Stimulated activated CD8-positive, alpha-beta memory T cell treated with anti-CD3 and anti-CD28 coated beads, Interleukin-12 subunit alpha, Interleukin-12 subunit beta, amount 100 ng/mL, for 24 hours (primary cell): Measurements from ENCODE around the gene NAB1.

Experiments
- DNase-seq: peaks from one replicate; pipeline ENCODE4 v3.0.0-alpha.2; 2020; ENCODE audit errors: extremely low read depth

The NAB1 gene

DNA sequence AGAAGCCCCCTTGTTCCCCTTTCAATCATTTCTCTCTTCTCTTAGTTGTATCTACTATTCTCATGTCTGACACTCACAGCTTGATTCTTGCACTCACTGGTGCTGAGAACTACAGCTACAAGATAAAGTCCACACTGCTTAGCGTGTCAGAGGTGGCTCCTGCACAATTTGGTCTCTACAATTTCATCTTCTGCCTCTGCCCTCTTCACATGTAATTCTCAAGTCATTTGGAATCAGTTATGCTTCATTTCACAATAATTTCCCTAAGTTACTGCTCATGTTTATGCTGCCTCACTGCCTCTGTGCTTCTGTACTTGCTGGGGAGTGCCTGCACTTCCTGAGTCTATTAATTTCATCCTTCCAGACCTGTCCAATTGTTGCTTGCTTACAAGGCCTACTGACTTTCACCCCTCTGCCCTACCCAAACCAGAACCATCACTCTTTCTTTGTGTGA lies 11.6 kb upstream of the NAB1 start:
- DNase-seq = no peak

DNA sequence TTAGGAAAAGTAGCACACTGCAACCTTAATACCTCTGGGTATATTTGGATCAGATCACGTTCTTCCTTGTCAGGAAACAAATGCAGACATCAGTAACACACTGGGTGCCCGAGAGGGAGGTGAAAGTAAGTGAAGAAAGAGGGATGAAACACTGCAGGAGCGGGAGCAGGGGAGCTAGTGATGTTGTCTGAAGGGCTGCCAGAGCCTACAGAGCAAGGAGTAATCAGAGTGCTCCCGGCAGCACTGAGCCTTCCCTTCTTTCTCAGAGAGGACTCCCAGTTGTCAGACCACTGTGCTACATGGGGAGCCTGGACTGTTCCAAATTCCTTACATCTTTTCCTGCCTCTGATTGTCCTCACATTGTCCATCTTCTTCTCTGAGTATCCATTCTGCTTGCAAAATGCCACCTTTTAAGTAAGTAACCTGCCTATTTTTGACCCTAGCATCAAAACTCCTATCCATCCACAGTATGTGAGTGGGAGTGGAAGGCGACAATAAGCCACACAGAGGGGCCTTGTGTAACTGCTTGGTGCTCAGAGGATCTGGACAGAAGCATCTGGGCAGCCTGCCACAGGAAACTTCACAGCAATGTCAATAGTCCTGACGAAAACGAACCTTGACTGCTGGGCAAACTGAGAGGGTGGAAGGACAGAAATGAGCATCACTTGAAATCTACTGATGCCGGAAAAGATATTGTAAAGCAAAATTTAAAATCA lies 10.8 kb upstream of the NAB1 start:
- no peak for DNase-seq

DNA sequence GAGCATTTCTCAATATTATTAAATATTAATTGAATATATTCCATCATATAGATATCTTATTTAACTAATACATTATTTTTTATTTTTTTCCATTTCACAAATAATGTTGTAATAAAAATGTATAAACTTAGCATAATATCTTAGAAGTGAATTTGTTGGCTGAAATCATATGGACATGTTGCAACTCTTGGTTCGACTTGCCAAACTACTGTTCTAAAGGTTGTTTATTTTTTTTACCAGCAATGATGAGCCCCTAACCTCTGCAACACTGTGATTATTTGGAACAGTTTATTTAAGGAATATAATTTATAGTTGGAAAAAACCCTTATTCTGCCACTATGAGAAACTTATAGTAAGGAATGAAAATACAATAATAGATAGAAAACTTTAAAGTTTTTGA lies 8.8 kb upstream of the NAB1 start:
- DNase-seq = no peak

DNA sequence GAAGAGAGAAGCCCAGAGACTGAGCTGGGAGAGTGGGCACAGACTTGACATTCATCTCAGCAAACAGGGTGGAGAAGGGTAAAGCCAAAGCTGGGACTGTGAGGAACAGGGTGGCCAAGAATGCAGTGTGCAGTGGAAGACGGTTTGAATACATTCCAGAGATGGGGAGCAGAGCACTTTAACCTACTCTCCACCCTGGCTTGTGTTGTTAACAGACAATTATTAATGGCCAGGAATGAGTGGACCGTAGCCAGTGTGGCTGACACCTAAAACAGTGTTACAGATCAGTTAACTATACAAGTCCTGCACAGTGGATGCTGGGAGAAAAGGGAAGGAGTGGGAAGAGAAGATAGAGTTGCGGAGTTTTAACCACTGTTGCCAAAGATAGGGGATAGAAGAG lies 7.4 kb upstream of the NAB1 start:
- DNase-seq = no peak

DNA sequence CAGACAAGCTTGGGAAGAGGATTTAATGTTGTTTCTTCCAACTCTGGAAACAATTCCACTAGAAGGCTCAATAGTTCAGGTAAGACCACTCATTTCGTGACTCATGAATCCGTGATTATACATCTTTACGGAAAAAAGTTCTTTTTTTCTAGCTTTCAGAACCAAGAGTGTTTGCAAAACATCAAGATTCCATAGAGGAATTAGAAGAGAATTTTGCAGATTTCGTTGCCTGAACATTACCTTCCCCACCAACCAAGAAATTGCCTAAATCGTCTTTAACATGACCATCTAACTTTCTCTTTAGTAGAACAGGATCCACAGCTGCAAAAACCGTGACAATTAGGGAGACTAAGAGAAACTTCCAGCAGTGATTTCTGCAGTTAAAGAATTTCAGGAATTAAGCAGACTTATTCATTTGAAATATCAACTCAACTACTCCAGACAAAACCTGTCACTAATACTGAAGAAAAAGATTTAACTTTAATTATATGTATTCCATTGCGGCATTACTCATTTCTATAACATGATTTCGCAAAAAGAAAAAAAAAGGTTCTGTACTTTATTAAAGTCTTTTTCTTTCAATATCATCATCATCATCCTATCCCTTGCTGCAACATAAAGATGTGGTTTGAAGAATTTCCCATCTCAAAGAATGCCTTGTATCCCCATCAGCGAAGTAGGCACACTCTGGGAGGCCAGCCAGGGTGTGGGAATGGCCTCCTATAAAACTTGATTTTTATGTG lies 1.9 kb upstream of the NAB1 start:
- DNase-seq = no peak

DNA sequence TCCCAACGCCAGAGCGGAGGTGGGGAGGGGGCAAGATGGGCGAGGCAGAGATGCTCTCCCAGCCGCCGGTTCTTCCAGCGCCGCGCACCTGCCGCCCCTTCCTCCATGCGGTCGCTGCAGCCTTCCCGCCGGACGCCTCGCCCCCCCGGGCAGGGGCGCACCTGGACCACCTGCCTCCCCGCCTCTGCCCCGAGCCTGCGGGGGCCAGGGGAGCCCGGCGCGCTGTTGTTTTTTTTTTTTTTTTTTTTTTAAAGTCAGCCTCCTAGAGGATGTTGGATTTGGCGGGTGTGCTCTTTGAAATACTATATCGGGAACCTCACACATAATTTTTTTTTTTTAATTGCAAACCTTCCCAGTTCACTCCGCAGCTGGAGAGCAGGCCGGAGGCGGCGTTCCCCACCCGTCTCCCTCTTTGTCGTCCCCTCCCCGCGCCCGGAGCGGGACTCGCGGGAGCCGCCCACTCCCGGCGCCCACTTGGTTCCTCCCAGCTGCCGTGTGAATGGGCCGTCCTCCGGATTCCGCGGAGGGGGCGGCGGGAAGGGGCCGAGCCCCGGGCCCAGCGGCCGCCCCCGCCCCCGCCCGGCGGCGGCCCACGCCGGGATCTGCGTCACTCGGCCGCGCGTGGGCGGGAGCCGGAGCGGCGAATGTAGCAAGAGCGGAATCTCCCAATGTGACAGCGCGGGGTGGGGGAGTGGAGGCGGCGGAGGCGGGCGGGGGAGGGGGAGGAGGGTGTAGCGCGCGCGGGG lies 421 bp upstream of the NAB1 start:
- peak; percentile 68 for DNase-seq

DNA sequence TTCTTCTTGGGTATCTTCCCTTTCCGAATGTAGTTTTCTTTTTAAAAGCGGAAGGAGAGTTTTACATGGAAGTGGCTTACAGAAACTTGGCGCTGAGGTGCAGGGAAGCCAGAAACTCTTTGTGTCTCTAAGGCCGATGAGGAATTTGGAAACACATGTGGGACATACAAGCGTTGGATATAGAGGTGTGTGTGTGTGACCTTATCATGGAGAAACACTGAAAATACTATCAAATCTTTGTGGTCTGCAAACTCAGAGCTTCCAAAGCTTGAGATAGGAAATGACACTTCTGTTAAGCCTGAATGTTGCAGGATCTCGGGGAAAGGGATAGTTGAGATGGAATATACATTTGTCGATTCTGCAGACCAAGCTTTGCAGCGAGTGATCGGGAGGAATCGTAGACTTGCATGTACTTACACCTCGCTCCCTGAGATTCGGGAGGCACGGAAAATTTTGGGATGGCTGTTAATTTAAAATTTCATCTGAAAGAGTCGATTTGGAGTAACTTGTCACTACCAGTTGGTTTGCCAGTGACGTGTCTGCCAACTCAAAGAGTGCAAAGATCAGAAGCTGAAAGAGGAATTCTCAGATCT lies 1.0 kb downstream of the NAB1 start:
- DNase-seq = no peak

DNA sequence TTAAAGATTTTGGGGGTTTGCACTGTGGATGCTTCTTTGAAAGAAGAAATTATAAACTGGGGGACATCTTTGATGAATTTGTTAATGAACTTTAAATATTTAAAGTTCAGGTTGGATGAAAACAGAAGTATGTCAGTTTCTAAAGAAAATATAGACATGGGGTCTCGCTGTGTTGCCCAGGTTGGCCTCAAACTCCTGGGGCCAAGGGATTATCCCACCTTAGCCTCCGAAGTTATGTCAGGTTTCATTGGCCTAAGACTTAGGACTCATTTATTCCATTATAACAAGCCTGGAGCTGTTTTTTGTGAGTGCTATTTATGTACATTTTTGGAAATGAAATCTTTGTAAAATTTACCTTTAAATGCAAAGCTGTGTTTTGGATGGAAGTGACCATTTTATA lies 2.5 kb downstream of the NAB1 start:
- DNase-seq = no peak

DNA sequence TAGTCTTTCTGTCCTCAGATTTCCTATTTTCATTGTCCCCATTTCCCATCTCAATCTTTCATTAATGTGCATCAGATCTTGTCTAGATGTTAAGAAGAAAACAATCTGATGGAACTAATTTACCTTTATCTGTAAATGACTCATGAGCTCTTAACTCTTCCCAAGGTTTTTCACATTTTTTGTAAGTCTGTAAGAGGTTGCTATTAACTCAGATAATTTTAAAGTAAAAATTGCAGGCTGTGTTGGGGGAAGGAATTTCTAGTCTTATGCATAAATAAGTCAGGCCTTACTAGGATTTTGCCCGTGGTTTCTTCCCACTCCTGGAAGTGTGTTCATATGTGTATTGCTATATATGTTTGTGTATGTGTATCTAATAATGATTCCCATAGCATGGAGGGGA lies 4.3 kb downstream of the NAB1 start:
- no peak for DNase-seq

DNA sequence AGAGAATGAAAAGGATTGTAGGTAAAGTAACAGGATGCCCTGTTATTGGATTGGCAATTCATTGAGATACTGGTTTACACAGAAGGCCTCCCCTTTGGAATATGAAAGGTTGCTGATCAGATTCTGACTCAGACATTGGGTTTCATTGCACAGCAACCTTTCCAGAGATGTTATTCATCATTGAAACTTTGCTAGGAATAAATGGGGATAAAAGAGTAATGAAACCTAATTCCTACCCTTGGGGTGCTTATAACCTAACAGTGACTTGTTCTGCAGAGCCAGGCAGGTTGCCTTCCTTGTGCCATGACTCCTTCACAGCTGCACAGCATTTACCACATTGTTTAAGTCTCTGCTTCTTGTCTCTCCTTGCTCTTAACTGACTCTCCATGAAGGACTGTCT lies 5.0 kb downstream of the NAB1 start:
- no peak for DNase-seq

DNA sequence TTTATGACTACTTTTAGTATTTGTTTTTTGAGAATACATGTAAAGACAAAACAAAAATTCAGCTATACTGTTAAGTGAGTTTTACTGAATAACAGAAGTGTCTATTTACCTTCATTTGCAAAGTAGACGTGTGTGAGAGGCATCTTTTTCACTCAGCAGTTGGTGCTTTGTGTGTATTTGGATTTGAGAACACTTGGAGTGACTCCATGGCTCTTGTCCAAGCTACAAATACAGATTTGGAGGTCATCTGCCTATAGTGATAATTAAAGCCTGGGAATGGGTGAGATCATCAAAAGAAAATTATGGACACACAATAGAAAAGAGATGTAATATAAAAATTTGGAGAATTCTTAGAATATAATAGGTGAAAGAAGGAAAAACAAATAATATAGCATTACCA lies 6.2 kb downstream of the NAB1 start:
- no peak for DNase-seq

DNA sequence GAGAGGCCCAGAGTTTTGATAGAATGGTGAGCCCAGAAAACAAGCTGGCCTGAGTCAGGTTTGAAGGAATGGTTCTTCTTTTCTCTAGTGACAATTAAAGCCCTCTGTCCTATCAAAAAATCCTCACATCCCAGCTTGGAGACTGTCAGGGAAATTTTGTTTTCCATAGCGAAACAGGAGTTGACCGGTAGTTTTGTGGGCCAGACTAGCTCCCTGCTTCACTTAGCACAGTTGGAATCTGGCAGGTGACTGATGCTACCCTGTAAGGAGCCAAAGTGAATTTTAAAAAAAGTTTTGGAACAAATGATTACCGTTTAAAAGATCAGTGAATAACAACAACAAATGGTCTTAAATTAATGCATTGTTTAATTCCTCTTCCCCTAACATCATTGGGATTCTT lies 6.7 kb downstream of the NAB1 start:
- no peak for DNase-seq

DNA sequence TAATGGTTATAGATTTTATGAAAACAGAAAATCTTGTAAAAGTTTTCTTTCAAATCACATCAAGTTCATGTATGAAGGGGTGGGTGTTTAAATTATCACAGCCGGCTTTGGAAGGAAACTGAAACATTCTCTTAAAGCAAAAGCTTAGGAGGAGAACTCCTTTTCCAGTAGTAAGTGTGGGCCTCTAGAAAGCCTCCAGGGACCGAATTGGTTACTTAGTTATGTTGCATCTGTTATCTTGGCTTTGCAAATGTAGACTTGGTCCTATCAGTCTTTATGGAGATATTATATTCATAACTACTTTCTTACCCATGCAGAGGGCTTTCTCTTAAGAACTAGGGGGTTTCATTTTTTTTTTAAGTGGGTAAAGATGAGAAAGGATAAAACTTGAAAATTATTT lies 7.4 kb downstream of the NAB1 start:
- DNase-seq = no peak

DNA sequence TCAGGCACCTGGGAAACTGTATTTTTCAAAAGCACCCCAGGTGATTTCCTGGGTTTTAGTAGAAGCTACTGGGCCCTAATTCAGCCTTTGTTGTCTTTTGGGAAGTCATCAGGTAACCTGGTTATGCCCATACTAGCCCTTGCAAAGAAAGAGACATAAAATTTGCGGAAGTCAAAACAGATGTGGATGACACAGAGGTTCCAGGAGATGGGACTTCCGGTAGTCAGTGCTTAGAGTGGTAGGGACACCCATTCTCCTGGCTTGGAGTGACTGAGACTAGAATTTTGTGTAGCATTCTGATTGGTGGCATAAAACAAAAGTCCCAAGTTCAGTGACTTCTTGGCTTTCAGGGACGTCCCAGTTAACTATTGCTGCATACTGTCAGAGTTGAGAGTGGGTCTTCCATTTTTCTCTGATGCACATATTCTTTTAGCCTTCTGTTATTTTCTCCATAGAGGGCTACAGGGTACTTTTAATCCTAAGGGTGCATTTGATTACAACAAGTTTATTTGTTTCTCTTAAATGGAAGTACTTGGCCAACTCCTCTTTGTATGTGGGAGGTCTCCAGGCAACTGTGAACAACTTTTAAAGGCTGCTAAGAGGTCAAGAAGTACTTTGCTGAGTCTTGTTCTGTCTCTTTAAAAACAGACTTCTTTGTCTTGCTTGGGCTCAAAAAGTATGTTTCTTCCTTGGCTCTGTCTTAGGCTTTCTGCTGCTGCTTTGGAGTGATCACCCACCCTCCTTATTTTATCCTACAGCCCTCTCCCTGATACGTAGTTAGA lies 8.8 kb downstream of the NAB1 start:
- DNase-seq = no peak

DNA sequence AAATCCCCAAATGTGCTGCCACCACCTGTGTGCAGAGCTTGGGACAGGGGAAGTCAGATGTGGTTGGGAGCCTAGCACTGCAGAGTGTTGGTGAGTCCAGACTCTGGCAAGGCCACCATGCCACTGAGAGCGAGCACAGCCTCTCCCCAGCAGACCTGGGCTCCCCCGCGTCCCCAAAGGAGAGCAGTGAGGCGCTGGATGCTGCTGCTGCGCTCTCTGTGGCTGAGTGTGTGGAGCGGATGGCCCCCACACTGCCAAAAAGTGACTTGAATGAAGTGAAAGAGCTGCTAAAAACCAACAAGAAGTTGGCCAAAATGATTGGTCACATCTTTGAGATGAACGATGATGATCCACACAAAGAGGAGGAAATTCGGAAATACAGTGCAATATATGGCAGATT lies 10.7 kb downstream of the NAB1 start:
- no peak for DNase-seq

DNA sequence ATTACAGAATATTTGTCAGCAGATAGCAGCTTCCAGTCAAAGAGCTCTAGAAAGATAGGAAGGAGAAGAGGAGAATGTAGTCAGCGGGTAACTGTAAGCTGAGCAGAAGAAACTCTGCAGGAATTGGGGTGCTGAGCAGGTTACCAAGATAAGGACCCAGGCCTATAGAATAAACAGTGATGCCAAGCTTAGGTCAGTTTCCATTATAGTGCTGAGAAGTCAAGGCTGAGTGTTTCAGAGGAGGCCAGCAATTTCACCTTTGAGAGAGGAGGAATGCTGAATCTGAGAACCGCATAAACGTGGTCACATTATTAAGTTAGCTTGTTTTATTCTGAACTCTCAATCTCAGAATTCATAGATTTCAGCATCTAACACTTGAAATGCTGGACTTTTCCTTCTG lies 13.9 kb downstream of the NAB1 start:
- DNase-seq = no peak

DNA sequence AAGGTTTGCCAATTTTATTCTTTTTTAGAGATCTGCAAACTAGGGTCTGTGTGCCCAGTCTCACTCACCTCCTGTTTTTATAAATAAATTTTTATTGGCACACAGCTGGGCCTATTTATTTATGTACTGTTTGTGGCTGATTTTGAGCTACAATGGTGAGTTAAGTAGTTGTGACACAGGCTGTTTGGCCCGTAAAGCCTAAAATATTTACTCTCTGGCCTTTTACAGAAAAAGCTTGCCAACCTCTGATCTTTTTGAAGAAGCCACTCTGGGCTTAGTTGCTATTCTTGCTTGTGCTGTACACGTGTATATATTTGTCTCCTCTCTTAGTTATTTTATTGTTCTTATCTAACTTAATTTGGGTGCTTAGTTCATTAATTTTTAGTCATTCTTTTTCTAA lies 14.5 kb downstream of the NAB1 start:
- DNase-seq = no peak

DNA sequence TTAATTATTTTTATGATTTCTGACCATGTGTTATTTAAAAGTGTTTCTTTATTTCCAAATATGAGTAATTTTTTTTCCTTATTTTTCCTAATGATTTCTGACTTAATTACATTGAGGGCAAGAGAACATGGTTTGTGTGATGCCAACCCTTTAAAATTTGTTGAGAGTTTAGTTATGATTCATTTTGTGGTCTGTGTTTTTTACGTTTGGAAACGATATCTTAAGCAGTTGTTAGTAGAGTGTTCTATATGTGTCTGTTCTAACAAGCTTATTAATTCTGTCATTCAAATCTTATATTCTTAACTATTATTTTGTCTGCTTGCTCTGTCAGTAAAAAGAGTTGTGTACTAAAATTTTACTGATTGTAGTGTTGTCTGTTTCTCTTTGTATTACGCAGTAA lies 15.0 kb downstream of the NAB1 start:
- no peak for DNase-seq

DNA sequence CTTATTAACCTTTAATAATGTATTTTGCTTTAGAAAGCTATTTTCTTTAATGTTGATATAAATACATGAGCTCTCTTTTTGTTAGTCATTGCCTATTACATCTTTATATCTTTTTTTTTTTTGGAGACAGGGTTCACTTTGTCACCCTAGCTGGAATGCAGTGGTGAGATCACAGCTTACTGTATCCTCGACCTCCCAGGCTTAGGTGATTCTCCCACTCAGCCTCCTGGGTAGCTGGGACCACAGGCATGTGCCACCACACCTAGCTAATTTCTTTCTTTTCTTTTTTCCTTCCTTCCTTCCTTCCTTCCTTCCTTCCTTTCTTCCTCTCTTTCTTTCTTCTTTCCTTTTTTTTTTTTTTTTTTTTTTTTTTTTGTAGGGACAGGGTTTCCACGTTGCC lies 15.4 kb downstream of the NAB1 start:
- DNase-seq = no peak

DNA sequence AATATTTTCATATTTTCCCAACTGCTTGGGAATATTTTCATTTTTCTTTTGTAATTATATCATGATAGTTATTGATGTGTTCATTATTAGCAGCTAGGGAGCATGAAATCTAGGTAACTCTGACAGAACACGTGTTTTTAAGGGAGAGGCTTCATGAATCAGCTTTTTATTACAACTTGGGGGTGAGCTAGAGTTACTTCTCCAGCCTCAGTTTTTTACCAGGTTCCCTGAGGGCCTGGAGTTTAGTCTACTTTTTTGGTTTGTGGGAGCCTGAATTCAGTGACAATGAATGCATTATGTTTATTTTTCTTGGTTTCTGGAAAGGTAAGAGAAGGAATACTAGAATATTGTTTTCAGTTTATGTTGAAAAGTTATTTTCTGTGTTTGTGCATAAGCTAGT lies 18.0 kb downstream of the NAB1 start:
- no peak for DNase-seq

DNA sequence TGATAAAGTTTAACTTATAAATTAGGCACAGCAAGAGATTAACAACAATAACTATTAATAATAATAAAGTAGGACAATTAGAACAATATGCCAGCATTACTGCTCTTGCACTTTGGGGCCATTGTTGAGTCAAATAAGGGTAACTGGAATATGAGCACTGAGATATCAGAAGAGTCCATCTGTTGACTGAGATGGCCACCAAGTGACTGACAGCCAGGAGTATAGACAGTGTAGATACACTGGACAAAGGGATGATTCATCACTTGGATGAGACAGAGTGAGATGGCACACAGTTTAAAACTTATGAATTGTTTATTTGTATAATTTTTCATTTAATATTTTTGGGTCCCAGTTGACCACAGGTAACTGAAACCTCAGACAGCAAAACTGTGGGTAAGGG lies 20.0 kb downstream of the NAB1 start:
- no peak for DNase-seq
